Stomach (tissue), 4 donors: ENCODE measurements around the gene VSTM2B.

ENCODE experiments used
- CTCF ChIP-seq, 7 experiments: fragments of 450-650 bp in 4 of 7; fragments of 200-600 bp in 3 of 7; sonication (generic) in 3 of 7; IDR thresholded peaks; one replicate each; pipeline ENCODE4 v1.5.1; 2016 to 2019; ENCODE audit warnings: antibody characterized with exemption in 7 of 7, control low read depth in 2 of 7, mild to moderate bottlenecking in 1 of 7
- EP300 ChIP-seq: sonication (generic); formaldehyde crosslinking; IDR thresholded peaks from one replicate; pipeline ENCODE4 v1.6.1; 2017; ENCODE audit warnings: antibody characterized with exemption

- TF ChIP-seq CTCF (IDR thresholded peaks at IDR 0.05), result no peak
- no peak for TF ChIP-seq EP300
Measured at GRCh38 chr19:29480507-29480906, 45.3 kb upstream of the VSTM2B start.
